IMR-90 (cell line): Measurements from ENCODE around the gene ZNF580.

Experiments
- BHLHE40 ChIP-seq: fragments of 150-350 bp; IDR thresholded peaks from 2 replicates; pipeline ENCODE4 v1.6.1; 2016; ENCODE audit warnings: mild to moderate bottlenecking, low read depth, low read length
- CEBPB ChIP-seq: IDR thresholded peaks from 2 replicates; pipeline ENCODE4 v1.6.1; 2012; ENCODE audit warnings: low read depth, low read length, improper control_type of control experiment
- MAFK ChIP-seq: IDR thresholded peaks from 2 replicates; pipeline ENCODE4 v1.6.1; 2012; ENCODE audit warnings: low read depth, low read length, improper control_type of control experiment
- MAZ ChIP-seq: IDR thresholded peaks from 2 replicates; pipeline ENCODE4 v1.6.1; 2012; ENCODE audit warnings: low read depth, mild to moderate bottlenecking, low read length, improper control_type of control experiment, moderate library complexity, borderline replicate concordance
- MXI1 ChIP-seq: IDR thresholded peaks from 2 replicates; pipeline ENCODE4 v1.6.1; 2012; ENCODE audit warnings: low read depth, mild to moderate bottlenecking, low read length, moderate library complexity, borderline replicate concordance
- POLR2A ChIP-seq: IDR thresholded peaks from 2 replicates; pipeline ENCODE4 v1.6.1; 2012; ENCODE audit warnings: mild to moderate bottlenecking, low read depth, low read length
- RAD21 ChIP-seq: IDR thresholded peaks from 2 replicates; pipeline ENCODE4 v1.6.1; 2012; ENCODE audit warnings: low read length, improper control_type of control experiment
- RFX5 ChIP-seq: IDR thresholded peaks from 2 replicates; pipeline ENCODE4 v1.8.0; 2012; ENCODE audit warnings: low read depth, mild to moderate bottlenecking, low read length, moderate library complexity
- SMC3 ChIP-seq: fragments of 150-350 bp; IDR thresholded peaks from 2 replicates; pipeline ENCODE4 v1.6.1; 2016; ENCODE audit warnings: low read depth, mild to moderate bottlenecking, antibody characterized with exemption, low read length, moderate library complexity
- USF2 ChIP-seq: fragments of 150-350 bp; IDR thresholded peaks from 2 replicates; pipeline ENCODE4 v1.6.1; 2017; ENCODE audit warnings: mild to moderate bottlenecking, antibody characterized with exemption, low read length, low read depth
- TF ChIP-seq, protein P1 (sequence below): conservative IDR thresholded peaks from 2 replicates; pipeline ENCODE4 v1.5.1; 2012; ENCODE audit warnings: mild to moderate bottlenecking, low read depth, low read length, improper control_type of control experiment
- TF ChIP-seq, protein P2 (sequence below): fragments of 150-350 bp; IDR thresholded peaks from 2 replicates; pipeline ENCODE4 v1.6.1; 2016; ENCODE audit warnings: low read depth, mild to moderate bottlenecking, low read length, moderate library complexity, borderline replicate concordance

DNA sequence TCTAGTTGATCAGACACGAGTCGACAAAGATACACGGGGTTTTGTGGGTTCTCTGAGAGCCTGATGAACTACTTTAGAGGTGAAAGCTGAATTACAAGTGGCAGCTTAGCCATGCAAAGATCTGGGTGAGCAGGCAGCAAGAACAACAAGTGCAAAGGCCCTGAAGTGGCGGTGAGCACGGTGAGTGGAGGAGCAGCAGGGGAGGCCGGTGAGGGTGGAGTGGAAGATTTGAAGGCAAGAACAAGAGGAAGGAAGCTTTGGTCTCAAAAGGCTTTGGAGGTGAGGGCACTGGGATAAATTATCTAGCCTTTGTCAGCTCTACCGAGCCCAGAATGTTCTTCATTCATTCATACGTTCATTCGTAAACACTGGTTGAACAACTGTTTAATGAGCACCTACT, 34.0 kb upstream of the ZNF580 start:
- TF ChIP-seq, protein P1, sequence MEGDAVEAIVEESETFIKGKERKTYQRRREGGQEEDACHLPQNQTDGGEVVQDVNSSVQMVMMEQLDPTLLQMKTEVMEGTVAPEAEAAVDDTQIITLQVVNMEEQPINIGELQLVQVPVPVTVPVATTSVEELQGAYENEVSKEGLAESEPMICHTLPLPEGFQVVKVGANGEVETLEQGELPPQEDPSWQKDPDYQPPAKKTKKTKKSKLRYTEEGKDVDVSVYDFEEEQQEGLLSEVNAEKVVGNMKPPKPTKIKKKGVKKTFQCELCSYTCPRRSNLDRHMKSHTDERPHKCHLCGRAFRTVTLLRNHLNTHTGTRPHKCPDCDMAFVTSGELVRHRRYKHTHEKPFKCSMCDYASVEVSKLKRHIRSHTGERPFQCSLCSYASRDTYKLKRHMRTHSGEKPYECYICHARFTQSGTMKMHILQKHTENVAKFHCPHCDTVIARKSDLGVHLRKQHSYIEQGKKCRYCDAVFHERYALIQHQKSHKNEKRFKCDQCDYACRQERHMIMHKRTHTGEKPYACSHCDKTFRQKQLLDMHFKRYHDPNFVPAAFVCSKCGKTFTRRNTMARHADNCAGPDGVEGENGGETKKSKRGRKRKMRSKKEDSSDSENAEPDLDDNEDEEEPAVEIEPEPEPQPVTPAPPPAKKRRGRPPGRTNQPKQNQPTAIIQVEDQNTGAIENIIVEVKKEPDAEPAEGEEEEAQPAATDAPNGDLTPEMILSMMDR = no peak
- TF ChIP-seq POLR2A (no peak), CEBPB (no peak), BHLHE40 (no peak), RFX5 (no peak), USF2 (no peak), MXI1 (no peak), MAFK (no peak), MAZ (no peak), RAD21 (no peak), SMC3 (no peak)
- TF ChIP-seq, protein P2, sequence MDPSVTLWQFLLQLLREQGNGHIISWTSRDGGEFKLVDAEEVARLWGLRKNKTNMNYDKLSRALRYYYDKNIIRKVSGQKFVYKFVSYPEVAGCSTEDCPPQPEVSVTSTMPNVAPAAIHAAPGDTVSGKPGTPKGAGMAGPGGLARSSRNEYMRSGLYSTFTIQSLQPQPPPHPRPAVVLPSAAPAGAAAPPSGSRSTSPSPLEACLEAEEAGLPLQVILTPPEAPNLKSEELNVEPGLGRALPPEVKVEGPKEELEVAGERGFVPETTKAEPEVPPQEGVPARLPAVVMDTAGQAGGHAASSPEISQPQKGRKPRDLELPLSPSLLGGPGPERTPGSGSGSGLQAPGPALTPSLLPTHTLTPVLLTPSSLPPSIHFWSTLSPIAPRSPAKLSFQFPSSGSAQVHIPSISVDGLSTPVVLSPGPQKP = no peak
